ENCODE data around the gene C15orf62. TPM values are rescaled to one million over a fixed set of nuclear protein-coding genes. Genes with fewer than 3 reads are reported as not detected.
A peak's percentile ranks its signal among the peaks of the same experiment; 100 is the strongest.

The C15orf62 gene
- total RNA-seq, 1 donor from 2014 or later = not detected

GRCh38 chr15:40750885-40751284 lies 18.9 kb upstream of the C15orf62 start:
- Histone ChIP-seq H3K27me3 (no peaks in the 10 kb centered on the region), H3K9me3 (no peaks in the 10 kb centered on the region), H3K36me3 (peaks cover 38 to 49% of the 10 kb centered on the region in 2 donors), H3K27ac (no peak overlapping the region), H3K4me1 (peaks cover 0 to 11% of the 10 kb centered on the region in 2 donors), H3K4me3 (no peak overlapping the region)
- intact Hi-C loops (cut with DNase I) = no loop called here
- DNase-seq (ENCODE audit: low spot score in 2 of 2) = no peak
- no peak for TF ChIP-seq CTCF (IDR thresholded peaks at IDR 0.05)

GRCh38 chr15:40751745-40752144 lies 18.0 kb upstream of the C15orf62 start:
- H3K4me3 ChIP-seq = no peak overlapping the region
- H3K9me3 ChIP-seq = no peaks in the 10 kb centered on the region
- H3K27ac ChIP-seq = no peak overlapping the region
- no peak for TF ChIP-seq CTCF (IDR thresholded peaks at IDR 0.05)
- DNase-seq (ENCODE audit: low spot score in 2 of 2) = no peak
- peaks cover 0 to 12% of the 10 kb centered on the region in 2 donors for H3K4me1 ChIP-seq
- intact Hi-C loops (cut with DNase I) = no loop called here
- H3K36me3 ChIP-seq = peaks cover 35 to 49% of the 10 kb centered on the region in 2 donors
- no peaks in the 10 kb centered on the region for H3K27me3 ChIP-seq

- DNase-seq (ENCODE audit: low spot score in 2 of 2) = peak in 1 of 2 donors; percentile 67
- Histone ChIP-seq H3K27ac (peak overlapping the region; percentile 85 to 86), H3K9me3 (no peaks in the 10 kb centered on the region), H3K4me1 (peaks cover 0 to 12% of the 10 kb centered on the region in 2 donors), H3K36me3 (peaks cover 22 to 32% of the 10 kb centered on the region in 2 donors), H3K27me3 (no peaks in the 10 kb centered on the region), H3K4me3 (peak overlapping the region; percentile 95 to 98)
- intact Hi-C loops (cut with DNase I) = loop anchor here (2.0 kb wide), 2 partner anchors 140 to 160 kb away; partner anchors contain the start of genes KNL1 and VPS18
- TF ChIP-seq CTCF (IDR thresholded peaks at IDR 0.05) = no peak
These were observed 15.3 kb upstream of the C15orf62 start for GRCh38 chr15:40754574-40754882.

- H3K36me3 ChIP-seq = peaks cover 22 to 27% of the 10 kb centered on the region in 2 donors
These were observed 14.6 kb upstream of the C15orf62 start, which contains the start of gene RMDN3 for GRCh38 chr15:40754883-40755811. Gene RMDN3, minus strand, starts transcription at chr15:40755254. Its CDS starts 471 bp downstream, at chr15:40754783.

GRCh38 chr15:40755812-40756208 lies 14.0 kb upstream of the C15orf62 start:
- Histone ChIP-seq H3K4me3 (peak overlapping the region; percentile 95 to 98), H3K36me3 (peaks cover 16 to 22% of the 10 kb centered on the region in 2 donors), H3K4me1 (peaks cover 0 to 12% of the 10 kb centered on the region in 2 donors), H3K27me3 (no peaks in the 10 kb centered on the region), H3K9me3 (no peaks in the 10 kb centered on the region), H3K27ac (peak overlapping the region; percentile 85 to 86)
- no peak for DNase-seq (ENCODE audit: low spot score in 2 of 2)
- intact Hi-C loops (cut with DNase I) = loop anchor here (1.0 to 5.0 kb wide), 6 partner anchors 51 to 476 kb away; partner anchors contain the start of genes CHP1, DNAJC17, EXD1 and KNL1
- TF ChIP-seq CTCF (IDR thresholded peaks at IDR 0.05) = no peak

More at GRCh38 chr15:40754883-40755811, 14.6 kb upstream of the C15orf62 start, which contains the start of gene RMDN3:
- peak; percentile 62 to 95 for DNase-seq (ENCODE audit: low spot score in 2 of 2)
- intact Hi-C loops (cut with DNase I) = loop anchor here (1.0 to 5.0 kb wide), 6 partner anchors 52 to 477 kb away; partner anchors contain the start of genes CHP1, DNAJC17, EXD1 and KNL1
- Histone ChIP-seq H3K9me3 (no peaks in the 10 kb centered on the region), H3K4me1 (peaks cover 0 to 12% of the 10 kb centered on the region in 2 donors), H3K27ac (peak within 1 kb of the TSS; percentile 85 to 86), H3K27me3 (no peaks in the 10 kb centered on the region), H3K4me3 (peak within 1 kb of the TSS; percentile 95 to 98)
- peak in 1 of 3 experiments; percentile 17 for TF ChIP-seq CTCF (IDR thresholded peaks at IDR 0.05)
